Retinal pigment epithelial cell (primary cell): Measurements from ENCODE around the gene P2RX5.

Experiments
- DNase-seq: peaks from one replicate; pipeline ENCODE4 v3.0.0-alpha.2; 2010; ENCODE audit warnings: low read depth
- H3K4me3 ChIP-seq: 2 replicates; pipeline ENCODE4 v1.5.1; 2011; ENCODE audit warnings: mild to moderate bottlenecking, low read length, control low read depth, moderate library complexity
- CTCF ChIP-seq: conservative IDR thresholded peaks from 2 replicates; pipeline ENCODE4 v1.5.1; 2011; ENCODE audit warnings: low read depth, low read length, control low read depth, inconsistent platforms

P2RX5 gene

GRCh38 chr17:3655766-3656165, 40.2 kb downstream of the P2RX5 start:
- DNase-seq, result no peak
- no peak overlapping the region for H3K4me3 ChIP-seq
- TF ChIP-seq CTCF, result no peak

GRCh38 chr17:3647769-3648555, 48.0 kb downstream of the P2RX5 start:
- peak; percentile 64 for TF ChIP-seq CTCF
- no peak for DNase-seq
- H3K4me3 ChIP-seq, result no peak overlapping the region

GRCh38 chr17:3647251-3647650, 48.7 kb downstream of the P2RX5 start:
- no peak for TF ChIP-seq CTCF
- no peak overlapping the region for H3K4me3 ChIP-seq
- no peak for DNase-seq

DNA sequence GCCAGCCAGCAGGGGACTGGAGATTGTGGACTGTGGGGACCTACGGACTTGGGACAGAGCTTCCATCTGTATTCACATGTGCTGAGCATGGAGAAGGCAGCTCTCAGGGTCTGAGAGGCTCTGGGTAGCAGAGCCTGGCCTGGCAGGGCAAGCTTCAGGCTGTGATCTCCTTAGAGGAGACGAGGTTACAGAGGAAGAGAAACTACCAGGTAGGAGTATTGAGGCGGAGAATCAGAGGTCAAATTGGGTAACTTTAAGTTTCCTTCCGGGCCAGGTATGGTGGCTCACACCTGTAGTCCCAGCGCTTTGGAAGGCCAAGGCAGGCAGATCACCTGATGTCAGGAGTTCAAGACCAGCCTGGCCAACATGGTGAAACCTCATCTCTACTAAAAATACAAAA, 50.6 kb downstream of the P2RX5 start:
- no peak for DNase-seq
- H3K4me3 ChIP-seq, result no peak overlapping the region
- no peak for TF ChIP-seq CTCF

DNA sequence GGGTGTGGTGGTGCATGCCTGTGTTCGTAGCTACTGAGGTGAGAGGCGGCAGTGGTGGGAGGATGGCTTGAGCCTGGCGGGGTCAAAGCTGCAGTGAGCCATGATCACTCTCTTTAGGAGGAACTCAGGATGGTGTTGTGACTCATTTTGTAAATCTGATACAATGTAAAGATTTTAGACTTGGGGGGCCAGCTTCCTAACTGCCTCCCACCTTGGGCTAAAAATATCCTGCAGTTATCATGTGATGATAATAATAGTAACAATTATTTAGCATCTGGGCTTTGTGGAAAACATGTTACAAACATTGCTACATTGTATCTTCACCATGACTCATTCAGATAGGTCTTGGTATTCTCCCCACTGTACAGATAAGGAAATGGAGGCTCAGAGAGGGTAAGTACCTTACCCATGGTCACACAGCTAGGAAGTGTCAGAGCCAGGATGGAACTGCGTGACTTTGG, 52.0 kb downstream of the P2RX5 start:
- no peak for DNase-seq
- TF ChIP-seq CTCF, result no peak
- H3K4me3 ChIP-seq, result no peak overlapping the region

- H3K4me3 ChIP-seq, result no peak overlapping the region
- DNase-seq, result no peak
- no peak for TF ChIP-seq CTCF
These were observed 54.1 kb downstream of the P2RX5 start for GRCh38 chr17:3641717-3642486.
